Keratinocyte (primary cell): ENCODE results near the gene KCNMA1.

Source experiments
- EZH2 ChIP-seq: IDR thresholded peaks from one replicate; pipeline ENCODE4 v1.6.1; 2012; ENCODE audit warnings: inconsistent platforms, mild to moderate bottlenecking, low read length, moderate library complexity
- TF ChIP-seq, protein P1 (sequence below), 3 experiments: IDR thresholded peaks in 1 of 3; conservative IDR thresholded peaks in 1 of 3; optimal IDR thresholded peaks in 1 of 3; 2 replicates in 2 of 3; 3 replicates in 1 of 3; pipeline versions ENCODE3 to v1.5.1; 2011; ENCODE audit warnings: low read length in 3 of 3, mild to moderate bottlenecking in 3 of 3, moderate library complexity in 2 of 3, control low read depth in 1 of 3, inconsistent platforms in 1 of 3; ENCODE audit not compliant: insufficient read depth in 2 of 3; ENCODE audit errors: extremely low read depth in 1 of 3

DNA sequence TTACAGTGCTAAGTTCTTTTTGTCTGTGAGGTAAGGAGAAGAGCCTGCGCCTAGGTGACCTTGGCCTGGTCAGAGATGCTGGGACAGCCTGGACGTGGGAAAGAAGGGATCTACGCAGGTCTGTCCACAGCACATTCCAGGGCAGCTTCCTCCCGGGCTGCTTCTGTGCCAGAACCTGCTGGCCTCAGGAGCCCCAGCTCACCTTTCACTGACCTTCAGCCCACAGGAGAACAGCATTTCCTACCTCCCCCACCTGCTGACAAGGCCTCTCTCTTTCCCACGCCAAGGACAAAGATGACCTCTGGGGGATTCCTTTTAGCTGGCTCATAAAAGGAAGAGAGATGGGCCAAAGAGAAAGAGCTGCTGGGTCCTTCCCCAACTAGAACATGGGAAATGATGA is 260.6 kb downstream of the KCNMA1 start:
- TF ChIP-seq, protein P1, sequence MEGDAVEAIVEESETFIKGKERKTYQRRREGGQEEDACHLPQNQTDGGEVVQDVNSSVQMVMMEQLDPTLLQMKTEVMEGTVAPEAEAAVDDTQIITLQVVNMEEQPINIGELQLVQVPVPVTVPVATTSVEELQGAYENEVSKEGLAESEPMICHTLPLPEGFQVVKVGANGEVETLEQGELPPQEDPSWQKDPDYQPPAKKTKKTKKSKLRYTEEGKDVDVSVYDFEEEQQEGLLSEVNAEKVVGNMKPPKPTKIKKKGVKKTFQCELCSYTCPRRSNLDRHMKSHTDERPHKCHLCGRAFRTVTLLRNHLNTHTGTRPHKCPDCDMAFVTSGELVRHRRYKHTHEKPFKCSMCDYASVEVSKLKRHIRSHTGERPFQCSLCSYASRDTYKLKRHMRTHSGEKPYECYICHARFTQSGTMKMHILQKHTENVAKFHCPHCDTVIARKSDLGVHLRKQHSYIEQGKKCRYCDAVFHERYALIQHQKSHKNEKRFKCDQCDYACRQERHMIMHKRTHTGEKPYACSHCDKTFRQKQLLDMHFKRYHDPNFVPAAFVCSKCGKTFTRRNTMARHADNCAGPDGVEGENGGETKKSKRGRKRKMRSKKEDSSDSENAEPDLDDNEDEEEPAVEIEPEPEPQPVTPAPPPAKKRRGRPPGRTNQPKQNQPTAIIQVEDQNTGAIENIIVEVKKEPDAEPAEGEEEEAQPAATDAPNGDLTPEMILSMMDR (optimal IDR thresholded peaks at IDR 0.05 in 1 of 3, IDR thresholded peaks at IDR 0.05 in 1 of 3, conservative IDR thresholded peaks at IDR 0.05 in 1 of 3; ENCODE audit: extremely low read depth in 1 of 3, insufficient read depth in 2 of 3, low read length in 3 of 3): no peak
- no peak for TF ChIP-seq EZH2
